Hepatocyte (in vitro differentiated cells): ENCODE results near the gene HNRNPA3. TPM values are rescaled to one million over a fixed set of nuclear protein-coding genes. Genes with fewer than 3 reads are reported as not detected.
A peak's percentile ranks its signal among the peaks of the same experiment; 100 is the strongest.

Experiments
- DNase-seq: peaks from one replicate; pipeline ENCODE4 v3.0.0-alpha.2; 2016; ENCODE audit warnings: low spot score
- H2AFZ ChIP-seq: fragments of 200-600 bp; sonication (generic); 2 replicates; pipeline ENCODE4 v1.6.0; 2016; ENCODE audit warnings: antibody characterized with exemption, mild to moderate bottlenecking
- H3K27ac ChIP-seq: fragments of 200-600 bp; sonication (generic); 2 replicates; pipeline ENCODE4 v1.5.1; 2016; ENCODE audit warnings: mild to moderate bottlenecking
- H3K27me3 ChIP-seq: fragments of 200-600 bp; sonication (generic); 2 replicates; pipeline ENCODE4 v1.6.1; 2016
- H3K36me3 ChIP-seq: fragments of 200-600 bp; sonication (generic); replicated peaks from 2 replicates; pipeline ENCODE4 v1.5.1; 2016; ENCODE audit warnings: low read depth; ENCODE audit not compliant: insufficient read depth
- H3K4me1 ChIP-seq: fragments of 200-600 bp; sonication (generic); 2 replicates; pipeline ENCODE4 v1.5.1; 2016; ENCODE audit warnings: mild to moderate bottlenecking, moderate library complexity; ENCODE audit not compliant: insufficient read depth
- H3K4me2 ChIP-seq: fragments of 200-600 bp; sonication (generic); 2 replicates; pipeline ENCODE4 v1.6.0; 2016
- H3K4me3 ChIP-seq: fragments of 200-600 bp; sonication (generic); 2 replicates; pipeline ENCODE4 v1.5.1; 2016; ENCODE audit warnings: mild to moderate bottlenecking
- H3K79me2 ChIP-seq: fragments of 200-600 bp; sonication (generic); 2 replicates; pipeline ENCODE4 v1.6.0; 2017; ENCODE audit warnings: mild to moderate bottlenecking
- H3K9me2 ChIP-seq: fragments of 200-600 bp; sonication (generic); replicated peaks from 2 replicates; pipeline ENCODE4 v1.6.0; 2017; ENCODE audit warnings: mild to moderate bottlenecking; ENCODE audit not compliant: insufficient read depth
- H3K9me3 ChIP-seq: fragments of 200-600 bp; sonication (generic); 2 replicates; pipeline ENCODE4 v1.5.1; 2016; ENCODE audit warnings: low read depth, mild to moderate bottlenecking
- H4K20me1 ChIP-seq: fragments of 200-600 bp; sonication (generic); 2 replicates; pipeline ENCODE4 v1.6.0; 2016; ENCODE audit warnings: mild to moderate bottlenecking; ENCODE audit not compliant: insufficient read depth, poor library complexity, severe bottlenecking
- EZH2 ChIP-seq: fragments of 200-600 bp; sonication (generic); IDR thresholded peaks from 2 replicates; pipeline ENCODE4 v1.6.1; 2016; ENCODE audit warnings: antibody characterized with exemption, mild to moderate bottlenecking, borderline replicate concordance
- EZH2phosphoT487 ChIP-seq: fragments of 200-600 bp; sonication (generic); IDR thresholded peaks from one replicate; pipeline ENCODE4 v1.6.1; 2018; ENCODE audit warnings: antibody characterized with exemption, mild to moderate bottlenecking, low read depth, moderate library complexity; ENCODE audit not compliant: unreplicated experiment, severe bottlenecking
- WGBS: methylation state at CpG from one replicate; pipeline ENCODE4 v1.1.6; 2016; ENCODE audit warnings: low lambda C conversion rate; ENCODE audit errors: missing lambda C conversion rate; 5-methylcytosine and 5-hydroxymethylcytosine counted together
- microRNA-seq: library from miRNA; unstranded; fragments of <30 nt; microRNA quantifications from one replicate; pipeline ENCODE4, GENCODE V29; 2017
- polyA plus RNA-seq: library from polyadenylated mRNA; unstranded; fragments of >200 nt; fragmentation: Nextera tagmentation; extraction: Ambion mirVana; gene quantifications from 2 replicates; pipeline ENCODE4 v1.2.1, GENCODE V29; 2016
- small RNA-seq: library from RNA; depleted of rRNA; stranded (forward); fragments of <200 nt; gene quantifications from one replicate; pipeline ENCODE3, GENCODE V24; 2014
- total RNA-seq: library from RNA; depleted of rRNA; stranded (reverse); fragments of >200 nt; gene quantifications from 2 replicates; pipeline ENCODE4 v1.2.3, GENCODE V29; 2014
- TF ChIP-seq, protein P1 (sequence below): fragments of 200-600 bp; sonication (generic); IDR thresholded peaks from 2 replicates; pipeline ENCODE4 v1.5.1; 2016; ENCODE audit warnings: antibody characterized with exemption, mild to moderate bottlenecking; ENCODE audit not compliant: poor library complexity

The HNRNPA3 gene
- total and polyA plus RNA-seq, 2 experiments from 2014 or later = 56.1 to 59.5 TPM

DNA sequence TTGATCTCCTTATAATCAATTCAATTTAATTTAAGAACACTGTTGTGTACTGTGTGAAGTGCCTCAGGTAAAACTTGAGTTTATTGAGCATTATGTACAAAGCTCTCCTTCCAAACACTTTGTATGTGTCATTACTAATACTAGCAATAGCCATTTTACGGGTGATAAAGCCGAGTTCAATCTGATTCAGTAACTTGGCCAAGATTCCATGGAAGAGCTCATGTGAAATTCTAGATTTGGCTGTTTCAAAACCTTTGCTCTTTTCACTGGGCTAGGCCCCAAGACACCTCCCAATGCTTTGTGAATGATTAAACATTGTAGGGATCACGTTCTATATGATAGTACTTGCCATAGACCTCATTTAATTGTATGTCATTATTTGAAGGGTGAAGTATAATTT lies 60.8 kb downstream of the HNRNPA3 start:
- Histone ChIP-seq H2AFZ (peak overlapping the region; percentile 32), H3K9me3 (no peaks in the 10 kb centered on the region), H3K79me2 (no peaks in the 10 kb centered on the region), H3K4me1 (peaks cover 25% of the 10 kb centered on the region), H3K4me2 (peak overlapping the region; percentile 57), H4K20me1 (no peaks in the 10 kb centered on the region), H3K36me3 (no peaks in the 10 kb centered on the region), H3K9me2 (no peaks in the 10 kb centered on the region), H3K4me3 (no peak overlapping the region), H3K27me3 (no peaks in the 10 kb centered on the region), H3K27ac (peak overlapping the region; percentile 58)
- 37% methylated on average over 3 of the region's 3 CpGs for WGBS
- TF ChIP-seq EZH2 (no peak), EZH2phosphoT487 (no peak)
- TF ChIP-seq, protein P1, sequence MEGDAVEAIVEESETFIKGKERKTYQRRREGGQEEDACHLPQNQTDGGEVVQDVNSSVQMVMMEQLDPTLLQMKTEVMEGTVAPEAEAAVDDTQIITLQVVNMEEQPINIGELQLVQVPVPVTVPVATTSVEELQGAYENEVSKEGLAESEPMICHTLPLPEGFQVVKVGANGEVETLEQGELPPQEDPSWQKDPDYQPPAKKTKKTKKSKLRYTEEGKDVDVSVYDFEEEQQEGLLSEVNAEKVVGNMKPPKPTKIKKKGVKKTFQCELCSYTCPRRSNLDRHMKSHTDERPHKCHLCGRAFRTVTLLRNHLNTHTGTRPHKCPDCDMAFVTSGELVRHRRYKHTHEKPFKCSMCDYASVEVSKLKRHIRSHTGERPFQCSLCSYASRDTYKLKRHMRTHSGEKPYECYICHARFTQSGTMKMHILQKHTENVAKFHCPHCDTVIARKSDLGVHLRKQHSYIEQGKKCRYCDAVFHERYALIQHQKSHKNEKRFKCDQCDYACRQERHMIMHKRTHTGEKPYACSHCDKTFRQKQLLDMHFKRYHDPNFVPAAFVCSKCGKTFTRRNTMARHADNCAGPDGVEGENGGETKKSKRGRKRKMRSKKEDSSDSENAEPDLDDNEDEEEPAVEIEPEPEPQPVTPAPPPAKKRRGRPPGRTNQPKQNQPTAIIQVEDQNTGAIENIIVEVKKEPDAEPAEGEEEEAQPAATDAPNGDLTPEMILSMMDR = no peak
- DNase-seq = no peak

Small RNA genes within 50 kb of the gene (microRNA-seq; reads per million reads assigned to microRNA genes)
- not detected for gene MIR3128

Small RNA genes within 50 kb of the gene (small RNA-seq; reads per million reads assigned to genes)
- gene MIR3128 (0.09 reads per million), gene RF00019 (not detected)

Other genes starting within 250 kb of the HNRNPA3 start
- 88.3 and 112 TPM in 2 replicates for gene NFE2L2, start 51.9 kb downstream of the HNRNPA3 start, total RNA-seq
- 87.3 and 90.2 TPM in 2 replicates for gene NFE2L2, start 51.9 kb downstream of the HNRNPA3 start, polyA plus RNA-seq
- 36.1 and 43.7 TPM in 2 replicates for gene AGPS, start 180.0 kb downstream of the HNRNPA3 start, total RNA-seq
- gene AGPS, start 180.0 kb downstream of the HNRNPA3 start, polyA plus RNA-seq = 22.4 and 26.6 TPM in 2 replicates